NCI-H526 treated with DMSO at 0.1 percent for 48 hours (cell line): ENCODE results near the gene BATF.
"Not testable (repeated sequence)": the region's sequence is repeated elsewhere in the genome, so short reads cannot be mapped to it uniquely, and the experiment has no call there.

ENCODE experiments used
- DNase-seq: peaks from one replicate; lab custom pipeline; 2025; lab: John Stamatoyannopoulos, UW

Gene BATF

GRCh38 chr14:75522224-75522982, at the start of gene BATF:
BATF (plus strand) TSS chr14:75522469; CDS start chr14:75522683, 214 bp downstream.
- DNase-seq: no peak

- DNase-seq: not testable (repeated sequence)
These were observed 48.1 kb upstream of the BATF start for GRCh38 chr14:75474127-75474526.

GRCh38 chr14:75476274-75476995, 45.8 kb upstream of the BATF start:
- no peak for DNase-seq

GRCh38 chr14:75477881-75478280, 44.4 kb upstream of the BATF start:
- no peak for DNase-seq

GRCh38 chr14:75479770-75480600, 42.3 kb upstream of the BATF start:
- no peak for DNase-seq

- no peak for DNase-seq
These were observed 39.9 kb upstream of the BATF start for GRCh38 chr14:75482366-75482765.

- no peak for DNase-seq
These were observed 37.4 kb upstream of the BATF start for GRCh38 chr14:75484711-75485429.

- no peak for DNase-seq
These were observed 36.0 kb upstream of the BATF start for GRCh38 chr14:75486318-75486717.

- DNase-seq: no peak
These were observed 35.1 kb upstream of the BATF start for GRCh38 chr14:75487155-75487671.

- DNase-seq: no peak
These were observed 32.8 kb upstream of the BATF start for GRCh38 chr14:75489480-75489837.

GRCh38 chr14:75491376-75491978, 30.8 kb upstream of the BATF start:
- no peak for DNase-seq

- DNase-seq: no peak
These were observed 29.3 kb upstream of the BATF start for GRCh38 chr14:75492832-75493591.

- DNase-seq: no peak
These were observed 28.6 kb upstream of the BATF start for GRCh38 chr14:75493592-75494087.

- DNase-seq: no peak
These were observed 27.4 kb upstream of the BATF start for GRCh38 chr14:75494896-75495295.

GRCh38 chr14:75495399-75495798, 26.9 kb upstream of the BATF start:
- no peak for DNase-seq

- DNase-seq: no peak
These were observed 26.4 kb upstream of the BATF start for GRCh38 chr14:75495882-75496281.

GRCh38 chr14:75496755-75497154, 25.5 kb upstream of the BATF start:
- no peak for DNase-seq

GRCh38 chr14:75497191-75497590, 25.1 kb upstream of the BATF start:
- no peak for DNase-seq

- DNase-seq: no peak
These were observed 24.6 kb upstream of the BATF start for GRCh38 chr14:75497701-75498100.

- no peak for DNase-seq
These were observed 23.0 kb upstream of the BATF start for GRCh38 chr14:75499084-75499875.
